Astrocyte (in vitro differentiated cells and primary cell): ENCODE data around the gene WIPF2. TPM values are rescaled to one million over a fixed set of nuclear protein-coding genes. Genes with fewer than 3 reads are reported as not detected.

Experiments used
- DNase-seq: peaks from one replicate; pipeline ENCODE4 v3.0.0-alpha.2; 2010; ENCODE audit warnings: low read depth
- FAIRE-seq: peaks from 2 replicates; lab custom pipeline; 2011; peaks lifted over from hg19 to GRCh38; lab: Jason Lieb, UNC
- H2AFZ ChIP-seq: 2 replicates; pipeline ENCODE4 v1.6.0; 2012; ENCODE audit warnings: low read depth, low read length, inconsistent platforms
- H3K27ac ChIP-seq: 2 replicates; pipeline ENCODE4 v1.5.1; 2011; ENCODE audit warnings: low read depth, low read length, inconsistent platforms
- H3K27me3 ChIP-seq: 2 replicates; pipeline ENCODE4 v1.6.0; 2011; ENCODE audit warnings: low read length, inconsistent platforms; ENCODE audit not compliant: insufficient read depth
- H3K36me3 ChIP-seq: 2 replicates; pipeline ENCODE4 v1.5.1; 2011; ENCODE audit warnings: low read length, inconsistent platforms; ENCODE audit not compliant: insufficient read depth
- H3K4me1 ChIP-seq: 2 replicates; pipeline ENCODE4 v1.5.1; 2011; ENCODE audit warnings: low read length, inconsistent platforms; ENCODE audit not compliant: insufficient read depth
- H3K4me2 ChIP-seq: 2 replicates; pipeline ENCODE4 v1.6.0; 2012; ENCODE audit warnings: low read length, inconsistent platforms
- H3K4me3 ChIP-seq: 2 replicates; pipeline ENCODE4 v1.5.1; 2011; ENCODE audit warnings: low read depth, mild to moderate bottlenecking, low read length, inconsistent platforms; ENCODE audit not compliant: insufficient read depth
- H3K79me2 ChIP-seq: 2 replicates; pipeline ENCODE4 v1.6.0; 2012; ENCODE audit warnings: mild to moderate bottlenecking, low read length, inconsistent platforms; ENCODE audit not compliant: insufficient read depth
- H3K9ac ChIP-seq: 2 replicates; pipeline ENCODE4 v1.6.0; 2012; ENCODE audit warnings: mild to moderate bottlenecking, low read length, inconsistent platforms
- H3K9me3 ChIP-seq: 2 replicates; pipeline ENCODE4 v1.5.1; 2012; ENCODE audit warnings: low read depth, mild to moderate bottlenecking, low read length, inconsistent platforms; ENCODE audit not compliant: insufficient read depth
- H4K20me1 ChIP-seq: 2 replicates; pipeline ENCODE4 v1.6.0; 2012; ENCODE audit warnings: low read length, inconsistent platforms; ENCODE audit not compliant: insufficient read depth
- H3K27ac Mint-ChIP-seq: one replicate; pipeline ENCODE4 v1.8.0; 2021; ENCODE audit warnings: mild to moderate bottlenecking, mixed read lengths; ENCODE audit not compliant: unreplicated experiment
- H3K27me3 Mint-ChIP-seq: one replicate; pipeline ENCODE4 v1.8.0; 2021; ENCODE audit warnings: low read depth, mixed read lengths; ENCODE audit not compliant: unreplicated experiment
- H3K36me3 Mint-ChIP-seq: one replicate; pipeline ENCODE4 v1.8.0; 2021; ENCODE audit warnings: low read depth, mixed read lengths; ENCODE audit not compliant: unreplicated experiment
- H3K4me1 Mint-ChIP-seq: one replicate; pipeline ENCODE4 v1.8.0; 2021; ENCODE audit warnings: low read depth, mixed read lengths; ENCODE audit not compliant: unreplicated experiment
- H3K4me3 Mint-ChIP-seq: one replicate; pipeline ENCODE4 v1.8.0; 2021; ENCODE audit warnings: mild to moderate bottlenecking, moderate library complexity, mixed read lengths; ENCODE audit not compliant: unreplicated experiment
- H3K9me3 Mint-ChIP-seq: one replicate; pipeline ENCODE4 v1.8.0; 2021; ENCODE audit warnings: mild to moderate bottlenecking, mixed read lengths; ENCODE audit not compliant: unreplicated experiment
- CTCF ChIP-seq: IDR thresholded peaks from 2 replicates; pipeline ENCODE4 v1.5.1; 2011; ENCODE audit warnings: low read depth, mild to moderate bottlenecking, inconsistent platforms, low read length, moderate library complexity; ENCODE audit not compliant: insufficient read depth
- EZH2 ChIP-seq: IDR thresholded peaks from 2 replicates; pipeline ENCODE4 v1.6.1; 2012; ENCODE audit warnings: mild to moderate bottlenecking, low read length, inconsistent platforms; ENCODE audit not compliant: insufficient read depth
- total RNA-seq: library from RNA; stranded (reverse); gene quantifications from 2 replicates; pipeline ENCODE4 v1.2.1, GENCODE V29; 2021

The WIPF2 gene
- total RNA-seq, 1 donor from 2014 or later: 30.7 TPM

DNA sequence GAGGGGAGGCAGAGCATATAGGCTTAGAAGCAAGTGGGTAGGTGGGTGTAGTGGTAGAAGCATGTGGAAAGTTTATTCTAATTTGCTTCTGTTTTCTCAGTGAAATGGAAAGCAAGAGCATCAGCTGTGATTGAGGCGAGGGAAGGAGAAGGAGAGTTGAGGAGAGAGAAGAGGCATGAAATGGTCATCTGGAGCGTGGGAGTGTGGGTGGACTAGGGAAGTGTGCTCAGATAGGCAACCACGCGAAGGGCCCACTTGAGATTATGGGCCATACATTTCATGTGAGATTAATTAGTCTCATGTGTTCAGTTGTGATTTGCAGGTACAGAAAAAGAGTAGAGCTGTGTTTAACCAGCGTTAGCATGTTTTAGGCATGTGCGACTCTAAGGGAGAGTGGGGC is 47.8 kb downstream of the WIPF2 start:
- H3K4me1 ChIP-seq: no peaks in the 10 kb centered on the region
- H3K9ac ChIP-seq: no peak overlapping the region
- no peak overlapping the region for H2AFZ ChIP-seq
- Mint-ChIP-seq H3K4me1 (no peaks in the 10 kb centered on the region), H3K27ac (no peak overlapping the region), H3K36me3 (peaks cover 10% of the 10 kb centered on the region), H3K4me3 (no peak overlapping the region), H3K9me3 (no peaks in the 10 kb centered on the region), H3K27me3 (no peaks in the 10 kb centered on the region)
- no peaks in the 10 kb centered on the region for H3K9me3 ChIP-seq
- H3K4me3 ChIP-seq: no peak overlapping the region
- no peaks in the 10 kb centered on the region for H3K27me3 ChIP-seq
- no peak for TF ChIP-seq EZH2
- no peak for TF ChIP-seq CTCF
- H3K36me3 ChIP-seq: peaks cover 26% of the 10 kb centered on the region
- H3K27ac ChIP-seq: no peak overlapping the region
- no peak for DNase-seq
- H3K79me2 ChIP-seq: no peaks in the 10 kb centered on the region
- H3K4me2 ChIP-seq: no peak overlapping the region
- H4K20me1 ChIP-seq: peaks cover 16% of the 10 kb centered on the region
- FAIRE-seq: no peak

- H3K9me3 Mint-ChIP-seq: no peaks in the 10 kb centered on the region
- peak overlapping the region; percentile 0 for H3K4me2 ChIP-seq
- no peak for TF ChIP-seq EZH2
- TF ChIP-seq CTCF: no peak
- peaks cover 11% of the 10 kb centered on the region for H4K20me1 ChIP-seq
- no peak overlapping the region for H3K27ac ChIP-seq
- H3K4me1 Mint-ChIP-seq: no peaks in the 10 kb centered on the region
- H3K27ac Mint-ChIP-seq: no peak overlapping the region
- H3K36me3 ChIP-seq: peaks cover 16% of the 10 kb centered on the region
- no peak overlapping the region for H2AFZ ChIP-seq
- H3K9me3 ChIP-seq: no peaks in the 10 kb centered on the region
- no peaks in the 10 kb centered on the region for H3K4me1 ChIP-seq
- no peak overlapping the region for H3K4me3 ChIP-seq
- FAIRE-seq (no peak), DNase-seq (peak; percentile 49)
- H3K36me3 Mint-ChIP-seq: peaks cover 9% of the 10 kb centered on the region
- H3K9ac ChIP-seq: no peak overlapping the region
- H3K27me3 ChIP-seq: no peaks in the 10 kb centered on the region
- H3K4me3 Mint-ChIP-seq: no peak overlapping the region
- H3K27me3 Mint-ChIP-seq: no peaks in the 10 kb centered on the region
- no peaks in the 10 kb centered on the region for H3K79me2 ChIP-seq
These were observed 49.1 kb downstream of the WIPF2 start for GRCh38 chr17:40268141-40268712.

GRCh38 chr17:40278414-40278813 is 59.3 kb downstream of the WIPF2 start:
- no peak for FAIRE-seq

More at GRCh38 chr17:40278414-40278813, 59.3 kb downstream of the WIPF2 start:
- H3K4me2 ChIP-seq: no peak overlapping the region
- H3K27me3 ChIP-seq: no peaks in the 10 kb centered on the region
- H2AFZ ChIP-seq: no peak overlapping the region
- DNase-seq: no peak
- H3K36me3 ChIP-seq: peaks cover 35% of the 10 kb centered on the region
- H3K4me1 ChIP-seq: peaks cover 6% of the 10 kb centered on the region
- no peaks in the 10 kb centered on the region for H4K20me1 ChIP-seq
- no peak overlapping the region for H3K27ac ChIP-seq
- no peak overlapping the region for H3K9ac ChIP-seq
- H3K79me2 ChIP-seq: no peaks in the 10 kb centered on the region
- Mint-ChIP-seq H3K27me3 (no peaks in the 10 kb centered on the region), H3K27ac (no peak overlapping the region), H3K4me1 (peaks cover 10% of the 10 kb centered on the region), H3K9me3 (no peaks in the 10 kb centered on the region), H3K4me3 (no peak overlapping the region), H3K36me3 (peaks cover 29% of the 10 kb centered on the region)
- TF ChIP-seq EZH2: no peak
- no peak for TF ChIP-seq CTCF
- no peaks in the 10 kb centered on the region for H3K9me3 ChIP-seq
- H3K4me3 ChIP-seq: no peak overlapping the region
